Measurements from ENCODE around the gene PNMT. TPM values are rescaled to one million over a fixed set of nuclear protein-coding genes. Genes with fewer than 3 reads are reported as not detected.
A peak's percentile ranks its signal among the peaks of the same experiment; 100 is the strongest.

PNMT gene
- total and polyA plus RNA-seq, 2 of the 13 experiments (the other 11 are each of a cell fraction or from before 2014, with no cell fraction given) = 0.25 TPM; not detected in 1

DNA sequence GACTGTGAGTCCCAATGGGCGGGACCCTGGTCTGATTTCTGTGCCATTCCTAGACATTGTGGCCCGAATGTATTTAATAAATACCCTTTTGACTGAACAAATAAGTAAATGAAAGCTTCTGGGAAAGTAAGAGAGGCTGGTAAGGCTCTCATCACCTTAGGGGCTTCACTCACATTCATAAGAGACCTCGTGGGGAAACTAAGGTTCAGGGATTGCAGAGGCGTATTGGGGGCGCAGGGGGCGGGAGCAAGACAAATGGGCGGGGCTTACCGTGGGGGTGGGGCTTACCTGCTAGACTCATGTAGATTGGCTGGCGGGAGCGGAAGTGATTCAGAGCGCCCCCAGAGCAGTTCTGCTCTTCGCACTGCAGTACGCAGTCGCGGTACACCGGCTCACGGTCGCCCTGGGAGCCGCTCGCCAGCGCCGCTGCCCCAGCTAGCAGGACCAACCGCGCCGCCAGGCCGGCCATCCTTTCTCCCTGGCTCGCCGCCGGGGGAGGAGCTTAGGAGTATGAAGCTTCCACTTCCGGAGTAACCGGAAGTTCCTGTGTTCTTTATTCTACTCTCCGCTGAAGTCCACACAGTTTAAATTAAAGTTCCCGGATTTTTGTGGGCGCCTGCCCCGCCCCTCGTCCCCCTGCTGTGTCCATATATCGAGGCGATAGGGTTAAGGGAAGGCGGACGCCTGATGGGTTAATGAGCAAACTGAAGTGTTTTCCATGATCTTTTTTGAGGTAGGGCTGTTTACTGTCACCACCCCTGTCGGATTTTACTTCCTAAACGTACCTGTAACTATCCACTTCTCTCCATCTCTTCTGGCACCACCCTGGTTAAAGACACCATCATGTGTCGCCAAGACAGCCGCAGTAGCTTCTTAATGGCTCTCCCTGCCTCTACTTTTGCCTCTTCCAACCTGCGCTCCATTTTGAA lies 19.6 kb downstream of the PNMT start, which contains the start of gene PGAP3 (continued):
- no peak for TF ChIP-seq FOXM1 (CRISPR knock-in tag; IDR thresholded peaks at IDR 0.05)
- TF ChIP-seq GATAD2A (CRISPR knock-in tag; IDR thresholded peaks at IDR 0.05) = no peak; the same call in 1 of the 2 replicates
- TF ChIP-seq TARDBP (CRISPR knock-in tag; IDR thresholded peaks at IDR 0.05) = peak; percentile 60; the same call in 1 of the 2 replicates
- TF ChIP-seq, protein P1, sequence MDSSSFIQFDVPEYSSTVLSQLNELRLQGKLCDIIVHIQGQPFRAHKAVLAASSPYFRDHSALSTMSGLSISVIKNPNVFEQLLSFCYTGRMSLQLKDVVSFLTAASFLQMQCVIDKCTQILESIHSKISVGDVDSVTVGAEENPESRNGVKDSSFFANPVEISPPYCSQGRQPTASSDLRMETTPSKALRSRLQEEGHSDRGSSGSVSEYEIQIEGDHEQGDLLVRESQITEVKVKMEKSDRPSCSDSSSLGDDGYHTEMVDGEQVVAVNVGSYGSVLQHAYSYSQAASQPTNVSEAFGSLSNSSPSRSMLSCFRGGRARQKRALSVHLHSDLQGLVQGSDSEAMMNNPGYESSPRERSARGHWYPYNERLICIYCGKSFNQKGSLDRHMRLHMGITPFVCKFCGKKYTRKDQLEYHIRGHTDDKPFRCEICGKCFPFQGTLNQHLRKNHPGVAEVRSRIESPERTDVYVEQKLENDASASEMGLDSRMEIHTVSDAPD (CRISPR knock-in tag; IDR thresholded peaks at IDR 0.05) = no peak
- TF ChIP-seq HHEX (CRISPR knock-in tag; IDR thresholded peaks at IDR 0.05) = no peak
- 0 out of 2 replicates have a peak, but pooled peaks have one; percentile 25 for TF ChIP-seq ZFP90 (CRISPR knock-in tag; IDR thresholded peaks at IDR 0.05; ENCODE audit: borderline replicate concordance)
- TF ChIP-seq, protein P2, sequence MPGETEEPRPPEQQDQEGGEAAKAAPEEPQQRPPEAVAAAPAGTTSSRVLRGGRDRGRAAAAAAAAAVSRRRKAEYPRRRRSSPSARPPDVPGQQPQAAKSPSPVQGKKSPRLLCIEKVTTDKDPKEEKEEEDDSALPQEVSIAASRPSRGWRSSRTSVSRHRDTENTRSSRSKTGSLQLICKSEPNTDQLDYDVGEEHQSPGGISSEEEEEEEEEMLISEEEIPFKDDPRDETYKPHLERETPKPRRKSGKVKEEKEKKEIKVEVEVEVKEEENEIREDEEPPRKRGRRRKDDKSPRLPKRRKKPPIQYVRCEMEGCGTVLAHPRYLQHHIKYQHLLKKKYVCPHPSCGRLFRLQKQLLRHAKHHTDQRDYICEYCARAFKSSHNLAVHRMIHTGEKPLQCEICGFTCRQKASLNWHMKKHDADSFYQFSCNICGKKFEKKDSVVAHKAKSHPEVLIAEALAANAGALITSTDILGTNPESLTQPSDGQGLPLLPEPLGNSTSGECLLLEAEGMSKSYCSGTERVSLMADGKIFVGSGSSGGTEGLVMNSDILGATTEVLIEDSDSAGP (CRISPR knock-in tag; IDR thresholded peaks at IDR 0.05; ENCODE audit: borderline replicate concordance) = peak; percentile 77; the same call in 1 of the 2 replicates
- TF ChIP-seq SMYD3 (CRISPR knock-in tag; IDR thresholded peaks at IDR 0.05) = peak; percentile 57; the same call in 1 of the 2 replicates
- TF ChIP-seq FOXO1 (CRISPR knock-in tag; IDR thresholded peaks at IDR 0.05) = 0 out of 2 replicates have a peak, but pooled peaks have one; percentile 28
- TF ChIP-seq, protein P3, sequence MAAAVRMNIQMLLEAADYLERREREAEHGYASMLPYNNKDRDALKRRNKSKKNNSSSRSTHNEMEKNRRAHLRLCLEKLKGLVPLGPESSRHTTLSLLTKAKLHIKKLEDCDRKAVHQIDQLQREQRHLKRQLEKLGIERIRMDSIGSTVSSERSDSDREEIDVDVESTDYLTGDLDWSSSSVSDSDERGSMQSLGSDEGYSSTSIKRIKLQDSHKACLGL (CRISPR knock-in tag; IDR thresholded peaks at IDR 0.05) = peak; percentile 18; the same call in 1 of the 2 replicates
- 0 out of 2 replicates have a peak, but pooled peaks have one; percentile 65 for TF ChIP-seq SMAD3 (CRISPR knock-in tag; IDR thresholded peaks at IDR 0.05)
- TF ChIP-seq ZNF790 (CRISPR knock-in tag; IDR thresholded peaks at IDR 0.05; ENCODE audit: borderline replicate concordance) = peak; percentile 78; the same call in 1 of the 2 replicates
- no peak for TF ChIP-seq MAZ (IDR thresholded peaks at IDR 0.05; ENCODE audit: borderline replicate concordance, low read depth, low read length)
- peak; percentile 56 for TF ChIP-seq MAZ (CRISPR knock-in tag; IDR thresholded peaks at IDR 0.05; ENCODE audit: low read depth)
- TF ChIP-seq ZNF468 (CRISPR knock-in tag; IDR thresholded peaks at IDR 0.05) = no peak
- no peak for TF ChIP-seq TCF12 (IDR thresholded peaks at IDR 0.05)
- TF ChIP-seq TCF12 (CRISPR knock-in tag; IDR thresholded peaks at IDR 0.05) = no peak
- TF ChIP-seq, protein P4, sequence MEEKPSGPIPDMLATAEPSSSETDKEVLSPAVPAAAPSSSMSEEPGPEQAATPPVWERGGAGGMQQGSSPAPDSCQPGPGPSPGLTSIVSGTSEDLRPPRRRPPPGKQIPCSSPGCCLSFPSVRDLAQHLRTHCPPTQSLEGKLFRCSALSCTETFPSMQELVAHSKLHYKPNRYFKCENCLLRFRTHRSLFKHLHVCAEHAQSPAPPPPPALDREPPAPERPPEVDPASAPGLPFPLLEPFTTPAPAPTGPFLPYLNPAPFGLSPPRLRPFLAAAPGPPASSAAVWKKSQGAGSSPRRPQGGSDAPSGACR (CRISPR knock-in tag; IDR thresholded peaks at IDR 0.05) = peak; percentile 26; the same call in 1 of the 2 replicates
- 0 out of 2 replicates have a peak, but pooled peaks have one; percentile 30 for TF ChIP-seq ZNF761 (CRISPR knock-in tag; conservative IDR thresholded peaks at IDR 0.05)
- TF ChIP-seq ZMYM4 (CRISPR knock-in tag; IDR thresholded peaks at IDR 0.05) = peak; percentile 62; the same call in 1 of the 2 replicates
- no peak; the same call in 1 of the 2 replicates for TF ChIP-seq ZNF335 (CRISPR knock-in tag; IDR thresholded peaks at IDR 0.05)
- peak; percentile 67 for TF ChIP-seq KDM2A (CRISPR knock-in tag; IDR thresholded peaks at IDR 0.05; ENCODE audit: borderline replicate concordance, low read depth)
